ENCODE measurements around the gene POLN.

DNA sequence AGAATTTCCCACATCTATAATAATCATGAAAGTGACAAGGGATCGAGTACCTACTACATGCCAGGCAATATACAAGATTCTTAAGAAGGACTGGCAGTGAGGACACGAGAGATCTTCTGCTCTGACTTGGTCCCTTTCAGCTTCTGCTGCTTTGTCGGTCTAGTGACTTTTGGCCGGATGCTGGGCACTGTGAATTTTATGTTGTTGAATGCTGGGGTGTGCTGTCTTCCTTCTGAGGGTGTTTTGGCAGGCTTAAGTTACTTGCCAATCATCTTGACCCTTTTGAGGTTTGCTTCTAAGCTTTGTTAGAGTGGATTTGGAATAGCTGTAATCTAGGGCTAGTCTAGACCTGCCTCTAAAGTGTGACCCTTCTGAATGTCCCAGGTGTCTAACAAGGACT is 159.3 kb downstream of the POLN start:
- TF ChIP-seq EZH2 (IDR thresholded peaks at IDR 0.05): no peak
- no peak for TF ChIP-seq POLR2AphosphoS5 (IDR thresholded peaks at IDR 0.05; ENCODE audit: borderline replicate concordance, low read depth, low read length)

Measured in SK-N-MC (cell line).